Karpas-422 (cell line): Measurements from ENCODE around the gene MUC2. TPM values are rescaled to one million over a fixed set of nuclear protein-coding genes. Genes with fewer than 3 reads are reported as not detected.

Experiments used
- DNase-seq: peaks from one replicate; pipeline ENCODE4 v3.0.0-alpha.2; 2015
- H2AFZ ChIP-seq: fragments of 200-600 bp; sonication (generic); 2 replicates; pipeline ENCODE4 v1.6.1; 2014; ENCODE audit warnings: antibody characterized with exemption, low read length, mixed read lengths
- H3K27ac ChIP-seq: fragments of 200-600 bp; sonication (generic); 2 replicates; pipeline ENCODE4 v1.5.1; 2014; ENCODE audit warnings: mild to moderate bottlenecking, low read length, moderate library complexity
- H3K27me3 ChIP-seq: fragments of 200-600 bp; sonication (generic); 2 replicates; pipeline ENCODE4 v1.6.1; 2014; ENCODE audit warnings: low read length, mixed read lengths
- H3K36me3 ChIP-seq: fragments of 200-600 bp; sonication (generic); 2 replicates; pipeline ENCODE4 v1.6.1; 2014; ENCODE audit warnings: low read length, mixed read lengths; ENCODE audit not compliant: insufficient read depth
- H3K4me1 ChIP-seq: fragments of 200-600 bp; sonication (generic); 2 replicates; pipeline ENCODE4 v1.6.1; 2014; ENCODE audit warnings: mild to moderate bottlenecking, low read length, mixed read lengths
- H3K4me2 ChIP-seq: fragments of 200-600 bp; sonication (generic); 2 replicates; pipeline ENCODE4 v1.6.1; 2014; ENCODE audit warnings: low read length, low read depth, mild to moderate bottlenecking; ENCODE audit not compliant: poor library complexity, severe bottlenecking
- H3K4me3 ChIP-seq: fragments of 200-600 bp; sonication (generic); 2 replicates; pipeline ENCODE4 v1.5.1; 2014; ENCODE audit warnings: mild to moderate bottlenecking, antibody characterized with exemption, low read length, mixed read lengths
- H3K79me2 ChIP-seq: fragments of 200-600 bp; sonication (generic); 2 replicates; pipeline ENCODE4 v1.6.1; 2014; ENCODE audit warnings: mild to moderate bottlenecking, low read length, mixed read lengths
- H3K9ac ChIP-seq: fragments of 200-600 bp; sonication (generic); 2 replicates; pipeline ENCODE4 v1.6.0; 2014; ENCODE audit warnings: low read length
- H3K9me2 ChIP-seq: fragments of 200-600 bp; sonication (generic), shearing (Covaris generic); replicated peaks from 2 replicates; pipeline ENCODE4 v1.6.0; 2014; ENCODE audit warnings: mild to moderate bottlenecking, low read length, moderate library complexity; ENCODE audit not compliant: insufficient read depth
- H3K9me3 ChIP-seq: fragments of 300-700, 200-600 bp; sonication (generic); 2 replicates; pipeline ENCODE4 v1.6.1; 2014; ENCODE audit warnings: low read length, mixed read lengths
- H4K20me1 ChIP-seq: fragments of 200-600 bp; sonication (generic); 2 replicates; pipeline ENCODE4 v1.6.1; 2014; ENCODE audit warnings: mild to moderate bottlenecking, antibody characterized with exemption, low read length, low read depth; ENCODE audit not compliant: insufficient read depth
- total RNA-seq: library from RNA; depleted of rRNA; stranded (reverse); fragments of >200 nt; shearing (Covaris generic); gene quantifications from 2 replicates; pipeline ENCODE4 v1.2.3, GENCODE V29; 2014; ENCODE audit warnings: low replicate concordance

MUC2 gene
- total RNA-seq, 1 experiment from 2014 or later = not detected

GRCh38 chr11:1107316-1108245 is 32.9 kb downstream of the MUC2 start:
- Histone ChIP-seq H3K36me3 (no peaks in the 10 kb centered on the region), H3K9me3 (no peaks in the 10 kb centered on the region), H3K4me2 (no peak overlapping the region), H3K9ac (no peak overlapping the region), H4K20me1 (no peaks in the 10 kb centered on the region), H3K79me2 (no peaks in the 10 kb centered on the region), H2AFZ (no peak overlapping the region), H3K4me1 (no peaks in the 10 kb centered on the region), H3K27ac (no peak overlapping the region), H3K27me3 (no peaks in the 10 kb centered on the region), H3K4me3 (no peak overlapping the region), H3K9me2 (no peaks in the 10 kb centered on the region)
- no peak for DNase-seq

GRCh38 chr11:1108246-1108900 is 33.7 kb downstream of the MUC2 start:
- Histone ChIP-seq H3K4me2 (no peak overlapping the region), H3K9me3 (no peaks in the 10 kb centered on the region), H3K9ac (no peak overlapping the region), H2AFZ (no peak overlapping the region), H3K4me3 (no peak overlapping the region), H3K27me3 (no peaks in the 10 kb centered on the region), H3K27ac (no peak overlapping the region), H3K9me2 (no peaks in the 10 kb centered on the region), H3K79me2 (no peaks in the 10 kb centered on the region), H4K20me1 (no peaks in the 10 kb centered on the region), H3K4me1 (no peaks in the 10 kb centered on the region), H3K36me3 (no peaks in the 10 kb centered on the region)
- DNase-seq = no peak

- no peaks in the 10 kb centered on the region for H3K79me2 ChIP-seq
- no peaks in the 10 kb centered on the region for H3K27me3 ChIP-seq
- no peaks in the 10 kb centered on the region for H4K20me1 ChIP-seq
- no peak for DNase-seq
- no peaks in the 10 kb centered on the region for H3K36me3 ChIP-seq
- H3K9me3 ChIP-seq = no peaks in the 10 kb centered on the region
- no peak overlapping the region for H2AFZ ChIP-seq
- H3K4me3 ChIP-seq = no peak overlapping the region
- H3K4me2 ChIP-seq = no peak overlapping the region
- H3K9ac ChIP-seq = no peak overlapping the region
- no peak overlapping the region for H3K27ac ChIP-seq
- H3K4me1 ChIP-seq = no peaks in the 10 kb centered on the region
- no peaks in the 10 kb centered on the region for H3K9me2 ChIP-seq
These were observed 34.6 kb downstream of the MUC2 start for GRCh38 chr11:1109101-1109917.

GRCh38 chr11:1109918-1110705 is 35.4 kb downstream of the MUC2 start:
- H3K9ac ChIP-seq = no peak overlapping the region
- H4K20me1 ChIP-seq = no peaks in the 10 kb centered on the region
- DNase-seq = no peak
- H3K36me3 ChIP-seq = no peaks in the 10 kb centered on the region
- H3K27ac ChIP-seq = no peak overlapping the region
- no peaks in the 10 kb centered on the region for H3K79me2 ChIP-seq
- H3K4me3 ChIP-seq = no peak overlapping the region
- H3K4me1 ChIP-seq = no peaks in the 10 kb centered on the region
- no peaks in the 10 kb centered on the region for H3K9me2 ChIP-seq
- H3K27me3 ChIP-seq = no peaks in the 10 kb centered on the region
- H3K9me3 ChIP-seq = no peaks in the 10 kb centered on the region
- no peak overlapping the region for H3K4me2 ChIP-seq
- no peak overlapping the region for H2AFZ ChIP-seq

- no peaks in the 10 kb centered on the region for H3K9me3 ChIP-seq
- no peaks in the 10 kb centered on the region for H3K79me2 ChIP-seq
- H3K27ac ChIP-seq = no peak overlapping the region
- H3K36me3 ChIP-seq = no peaks in the 10 kb centered on the region
- DNase-seq = no peak
- H3K4me2 ChIP-seq = no peak overlapping the region
- no peaks in the 10 kb centered on the region for H4K20me1 ChIP-seq
- no peak overlapping the region for H3K4me3 ChIP-seq
- no peak overlapping the region for H2AFZ ChIP-seq
- no peaks in the 10 kb centered on the region for H3K27me3 ChIP-seq
- no peaks in the 10 kb centered on the region for H3K9me2 ChIP-seq
- H3K9ac ChIP-seq = no peak overlapping the region
- no peaks in the 10 kb centered on the region for H3K4me1 ChIP-seq
These were observed 37.0 kb downstream of the MUC2 start for GRCh38 chr11:1111545-1112212.

- no peaks in the 10 kb centered on the region for H3K79me2 ChIP-seq
- H3K9me2 ChIP-seq = no peaks in the 10 kb centered on the region
- H2AFZ ChIP-seq = no peak overlapping the region
- H4K20me1 ChIP-seq = no peaks in the 10 kb centered on the region
- H3K4me3 ChIP-seq = no peak overlapping the region
- H3K9me3 ChIP-seq = no peaks in the 10 kb centered on the region
- no peak overlapping the region for H3K9ac ChIP-seq
- H3K4me2 ChIP-seq = no peak overlapping the region
- DNase-seq = no peak
- no peaks in the 10 kb centered on the region for H3K4me1 ChIP-seq
- H3K36me3 ChIP-seq = no peaks in the 10 kb centered on the region
- H3K27ac ChIP-seq = no peak overlapping the region
- H3K27me3 ChIP-seq = no peaks in the 10 kb centered on the region
These were observed 37.9 kb downstream of the MUC2 start for GRCh38 chr11:1112351-1113191.
